ENCODE measurements around the gene TUT4.

DNA sequence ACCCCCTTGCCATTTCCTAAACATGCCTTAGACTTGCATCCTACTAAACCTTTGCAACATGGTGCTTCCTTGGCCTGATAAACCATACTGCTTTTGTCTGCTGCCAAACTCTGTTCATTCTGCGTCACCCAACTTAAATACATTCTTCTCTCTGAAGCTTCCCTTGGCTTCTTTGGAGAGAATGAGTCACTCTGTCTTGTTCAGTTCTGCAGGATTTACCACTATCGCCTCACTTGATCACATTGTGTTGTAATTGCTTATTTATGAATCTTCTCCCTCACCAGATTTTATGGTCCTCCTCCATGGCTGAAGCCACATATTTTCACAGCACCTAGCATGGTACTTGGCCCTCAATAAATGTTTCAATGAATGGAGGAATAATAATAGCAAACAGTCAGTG, 21.7 kb upstream of the TUT4 start:
- TF ChIP-seq, protein P1, sequence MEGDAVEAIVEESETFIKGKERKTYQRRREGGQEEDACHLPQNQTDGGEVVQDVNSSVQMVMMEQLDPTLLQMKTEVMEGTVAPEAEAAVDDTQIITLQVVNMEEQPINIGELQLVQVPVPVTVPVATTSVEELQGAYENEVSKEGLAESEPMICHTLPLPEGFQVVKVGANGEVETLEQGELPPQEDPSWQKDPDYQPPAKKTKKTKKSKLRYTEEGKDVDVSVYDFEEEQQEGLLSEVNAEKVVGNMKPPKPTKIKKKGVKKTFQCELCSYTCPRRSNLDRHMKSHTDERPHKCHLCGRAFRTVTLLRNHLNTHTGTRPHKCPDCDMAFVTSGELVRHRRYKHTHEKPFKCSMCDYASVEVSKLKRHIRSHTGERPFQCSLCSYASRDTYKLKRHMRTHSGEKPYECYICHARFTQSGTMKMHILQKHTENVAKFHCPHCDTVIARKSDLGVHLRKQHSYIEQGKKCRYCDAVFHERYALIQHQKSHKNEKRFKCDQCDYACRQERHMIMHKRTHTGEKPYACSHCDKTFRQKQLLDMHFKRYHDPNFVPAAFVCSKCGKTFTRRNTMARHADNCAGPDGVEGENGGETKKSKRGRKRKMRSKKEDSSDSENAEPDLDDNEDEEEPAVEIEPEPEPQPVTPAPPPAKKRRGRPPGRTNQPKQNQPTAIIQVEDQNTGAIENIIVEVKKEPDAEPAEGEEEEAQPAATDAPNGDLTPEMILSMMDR (IDR thresholded peaks at IDR 0.05 in 8 of 11, conservative IDR thresholded peaks at IDR 0.05 in 3 of 11): no peak
- no peak for TF ChIP-seq POLR2AphosphoS5 (IDR thresholded peaks at IDR 0.05)
